ENCODE results near the gene ARFGEF3.

- TF ChIP-seq CTCF (conservative IDR thresholded peaks at IDR 0.05; ENCODE audit: low read depth, low read length): no peak
- TF ChIP-seq EZH2 (IDR thresholded peaks at IDR 0.05; ENCODE audit: borderline replicate concordance, low read depth, low read length, poor library complexity, severe bottlenecking): no peak
Measured at GRCh38 chr6:138339024-138339423, 177.3 kb downstream of the ARFGEF3 start.

Data from A673 (cell line).